SJCRH30 (cell line): ENCODE results near the gene STARD5. TPM values are rescaled to one million over a fixed set of nuclear protein-coding genes. Genes with fewer than 3 reads are reported as not detected.

ENCODE experiments used
- DNase-seq, 2 experiments: peaks; one replicate each; pipeline ENCODE4 v3.0.0-alpha.2; 2015 to 2020
- H3K27ac ChIP-seq: fragments of 250-450 bp; sonication (Bioruptor Pico); 2 replicates; pipeline ENCODE4 v1.5.1; 2020; ENCODE audit warnings: mild to moderate bottlenecking, moderate library complexity
- H3K27me3 ChIP-seq: fragments of 250-450 bp; sonication (Bioruptor Pico); 2 replicates; pipeline ENCODE4 v1.5.1; 2020; ENCODE audit warnings: mild to moderate bottlenecking, moderate library complexity
- H3K36me3 ChIP-seq: fragments of 250-450 bp; sonication (Bioruptor Pico); 2 replicates; pipeline ENCODE4 v1.5.1; 2020; ENCODE audit warnings: mild to moderate bottlenecking, moderate library complexity
- H3K4me1 ChIP-seq: fragments of 250-450 bp; sonication (Bioruptor Pico); 2 replicates; pipeline ENCODE4 v1.5.1; 2020; ENCODE audit warnings: mild to moderate bottlenecking, moderate library complexity
- H3K4me3 ChIP-seq: fragments of 250-450 bp; sonication (Bioruptor Pico); 2 replicates; pipeline ENCODE4 v1.5.1; 2020; ENCODE audit warnings: mild to moderate bottlenecking, moderate library complexity
- H3K9me3 ChIP-seq: fragments of 250-450 bp; sonication (Bioruptor Pico); replicated peaks from 2 replicates; pipeline ENCODE4 v1.5.1; 2020; ENCODE audit warnings: mild to moderate bottlenecking, moderate library complexity
- total RNA-seq: library from RNA; depleted of rRNA; stranded (reverse); fragments of >200 nt; shearing (Covaris generic); gene quantifications from 2 replicates; pipeline ENCODE4 v1.2.3, GENCODE V29; 2014

Gene STARD5
- total RNA-seq, 1 experiment from 2014 or later, result 3.8 TPM

DNA sequence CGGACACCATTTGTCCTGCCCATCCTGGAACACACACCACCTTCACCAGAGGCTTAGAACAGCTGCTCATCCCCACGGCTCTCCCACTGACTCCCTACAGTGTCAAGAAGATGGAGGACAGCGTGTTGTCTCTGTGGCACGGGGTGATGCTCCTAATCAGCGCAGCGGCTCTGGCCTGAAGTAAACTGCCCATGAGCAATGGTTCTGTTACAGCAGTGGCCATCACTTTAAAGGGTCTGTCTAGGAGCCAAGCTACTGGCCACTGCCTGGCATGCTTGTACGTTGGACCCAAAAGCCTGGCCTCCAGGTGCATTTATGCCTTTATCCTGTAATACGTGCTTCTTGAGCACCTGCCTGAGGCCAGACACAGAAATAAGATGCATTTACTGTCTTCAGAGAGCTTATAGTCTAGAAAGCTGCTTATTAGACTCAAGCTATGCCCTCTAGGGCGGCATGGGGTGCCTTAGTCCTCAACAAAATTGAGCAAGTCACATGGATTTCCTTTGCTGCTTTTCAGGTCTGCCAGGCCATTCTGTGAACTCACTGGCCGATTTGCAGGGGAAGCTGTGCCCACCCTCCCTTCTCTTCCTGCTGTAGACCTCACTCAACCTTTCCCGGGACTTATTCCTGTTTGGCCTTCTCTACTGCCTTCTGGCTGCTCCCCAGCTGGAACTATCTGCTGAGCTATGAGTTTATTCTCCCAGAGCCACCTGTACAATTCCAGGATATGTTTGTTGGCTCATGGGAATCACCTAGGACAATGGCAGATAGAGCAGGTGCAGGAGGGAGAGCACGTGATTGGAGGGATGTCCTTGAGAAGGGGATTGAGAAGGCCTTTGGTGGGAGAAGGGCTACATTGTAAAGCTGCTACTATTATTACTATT, 51.9 kb downstream of the STARD5 start:
- no peak overlapping the region for H3K27ac ChIP-seq
- H3K27me3 ChIP-seq, result no peaks in the 10 kb centered on the region
- H3K36me3 ChIP-seq, result no peaks in the 10 kb centered on the region
- no peak for DNase-seq
- H3K4me1 ChIP-seq, result no peaks in the 10 kb centered on the region; the same call in 1 of the 2 replicates
- H3K4me3 ChIP-seq, result no peak overlapping the region
- no peaks in the 10 kb centered on the region for H3K9me3 ChIP-seq

DNA sequence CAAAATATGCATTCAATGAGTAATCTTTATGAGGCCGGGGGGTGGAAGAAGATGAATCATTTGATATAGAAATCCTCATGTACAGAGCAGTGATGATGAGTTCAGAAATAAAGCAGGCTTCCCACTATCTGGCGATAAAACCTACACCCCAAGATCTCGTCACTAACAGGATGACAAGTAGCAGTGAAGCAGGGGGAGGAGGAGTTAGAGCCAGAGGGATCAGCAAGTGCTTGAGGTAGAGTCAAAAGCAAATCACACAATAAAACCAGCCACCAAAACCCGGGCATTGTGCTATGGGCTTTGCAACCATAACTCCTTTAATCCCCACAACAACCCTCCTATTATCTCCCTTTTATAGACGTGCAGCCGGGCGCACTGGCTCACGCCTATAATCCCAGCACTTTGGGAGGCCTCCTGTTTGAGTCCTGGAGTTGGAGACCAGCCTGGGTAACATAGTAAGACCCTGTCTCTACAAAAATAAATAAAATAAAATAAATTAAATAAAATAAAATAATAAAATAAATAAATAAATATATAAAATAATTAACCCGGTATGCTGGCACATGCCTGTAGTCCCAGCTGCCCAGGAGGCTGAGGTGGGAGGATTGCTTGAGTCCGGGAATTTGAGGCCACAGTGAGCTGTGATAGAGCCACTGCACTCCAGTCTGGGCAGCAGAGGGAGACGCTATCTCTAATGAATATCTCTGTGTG, 53.0 kb downstream of the STARD5 start:
- Histone ChIP-seq H3K27ac (no peak overlapping the region), H3K27me3 (no peaks in the 10 kb centered on the region), H3K4me3 (no peak overlapping the region), H3K9me3 (no peaks in the 10 kb centered on the region), H3K36me3 (no peaks in the 10 kb centered on the region), H3K4me1 (peaks cover 4% of the 10 kb centered on the region; the same call in 1 of the 2 replicates)
- peak; percentile 18 to 50 for DNase-seq

DNA sequence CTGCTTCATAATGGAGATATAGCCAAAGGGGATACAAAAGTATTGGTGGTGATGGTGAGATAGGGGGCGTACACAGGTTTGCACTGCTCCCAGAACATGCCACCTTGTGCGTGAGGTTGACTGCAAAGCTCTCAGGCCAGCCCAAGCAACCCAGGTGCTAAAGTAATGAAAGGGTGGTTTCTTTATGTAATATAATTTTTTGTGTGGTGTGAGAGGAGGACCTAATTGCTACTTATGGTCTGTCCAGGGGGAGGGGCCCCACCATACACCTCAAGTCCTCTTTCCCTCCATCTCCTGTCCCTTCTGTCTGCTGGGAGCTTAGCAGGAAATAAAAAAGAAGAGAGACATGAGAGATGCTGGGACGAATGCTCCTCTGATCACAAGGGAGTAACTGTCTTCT, 53.8 kb downstream of the STARD5 start:
- H3K9me3 ChIP-seq, result no peaks in the 10 kb centered on the region
- DNase-seq, result no peak
- no peak overlapping the region for H3K27ac ChIP-seq
- no peak overlapping the region for H3K4me3 ChIP-seq
- H3K27me3 ChIP-seq, result no peaks in the 10 kb centered on the region
- H3K4me1 ChIP-seq, result peaks cover 6% of the 10 kb centered on the region
- H3K36me3 ChIP-seq, result no peaks in the 10 kb centered on the region

GRCh38 chr15:81268881-81269601, 54.9 kb downstream of the STARD5 start:
- Histone ChIP-seq H3K27me3 (no peaks in the 10 kb centered on the region), H3K36me3 (no peaks in the 10 kb centered on the region), H3K9me3 (no peaks in the 10 kb centered on the region), H3K4me3 (no peak overlapping the region), H3K27ac (no peak overlapping the region), H3K4me1 (peaks cover 18% of the 10 kb centered on the region)
- no peak for DNase-seq

DNA sequence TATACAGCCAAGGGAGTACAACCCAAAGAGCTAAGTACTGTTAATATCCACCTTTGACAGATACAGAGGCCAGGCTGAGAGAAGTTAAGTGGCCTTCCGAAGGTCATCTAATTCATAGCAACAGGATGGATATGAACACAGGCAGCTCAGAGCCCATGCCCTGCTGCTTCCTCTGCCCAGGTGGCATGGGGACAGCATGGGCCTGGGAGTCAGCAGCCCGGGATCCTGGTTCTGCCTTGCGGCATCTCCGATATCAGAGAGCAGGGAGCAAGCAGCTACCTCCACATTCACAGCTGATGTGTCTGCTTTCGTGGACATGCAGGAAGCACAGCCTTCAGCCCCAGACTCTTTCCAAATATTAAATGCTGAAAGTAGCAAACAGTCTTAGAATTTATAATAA, 55.6 kb downstream of the STARD5 start:
- Histone ChIP-seq H3K4me3 (no peak overlapping the region), H3K27ac (no peak overlapping the region)

GRCh38 chr15:81265944-81266775, 57.8 kb downstream of the STARD5 start:
- Histone ChIP-seq H3K4me3 (peak overlapping the region; percentile 43), H3K27me3 (no peaks in the 10 kb centered on the region), H3K27ac (peak overlapping the region; percentile 1; the same call in 1 of the 2 replicates), H3K9me3 (no peaks in the 10 kb centered on the region), H3K4me1 (peaks cover 24% of the 10 kb centered on the region), H3K36me3 (no peaks in the 10 kb centered on the region)
- peak; percentile 83 to 92 for DNase-seq

More for the DNA sequence above, 55.6 kb downstream of the STARD5 start:
- H3K27me3 ChIP-seq, result no peaks in the 10 kb centered on the region
- no peak for DNase-seq
- H3K9me3 ChIP-seq, result no peaks in the 10 kb centered on the region
- H3K36me3 ChIP-seq, result no peaks in the 10 kb centered on the region
- peaks cover 24% of the 10 kb centered on the region for H3K4me1 ChIP-seq

DNA sequence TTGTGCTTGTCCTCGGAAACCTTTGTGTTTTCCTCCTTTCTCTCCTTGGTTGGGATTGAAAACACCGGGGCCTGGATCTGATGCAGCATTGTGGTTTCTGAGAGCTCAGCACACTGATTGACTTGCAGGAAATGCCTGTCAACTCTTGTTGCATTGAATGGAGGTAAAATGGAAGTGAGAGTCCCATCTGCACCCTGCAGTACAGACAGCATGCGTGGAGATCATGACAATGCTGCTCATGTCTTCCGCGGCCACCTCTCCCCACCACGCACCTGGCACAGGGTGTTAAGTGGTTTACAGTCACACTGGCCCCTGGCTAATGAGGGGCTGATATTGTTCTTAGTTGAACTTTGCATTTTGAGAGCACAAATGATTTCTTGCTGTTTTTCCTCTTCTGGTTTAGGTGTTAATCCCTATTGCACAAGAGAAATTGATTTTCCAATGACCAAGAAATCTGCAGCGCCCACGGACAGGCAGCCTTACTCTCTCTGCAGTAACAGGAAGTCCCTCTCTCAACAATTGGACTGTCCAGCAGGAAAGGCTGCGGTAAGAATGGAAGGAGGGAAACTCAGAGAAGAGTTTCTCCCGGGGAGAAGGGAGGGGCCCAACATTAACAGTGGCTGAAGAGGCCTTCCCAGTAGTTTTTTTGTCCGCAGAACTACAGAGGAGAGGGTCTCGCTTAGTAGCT, 58.5 kb downstream of the STARD5 start:
- Histone ChIP-seq H3K4me3 (peak overlapping the region; percentile 43), H3K27ac (peak overlapping the region; percentile 1; the same call in 1 of the 2 replicates), H3K4me1 (peaks cover 24% of the 10 kb centered on the region), H3K9me3 (no peaks in the 10 kb centered on the region), H3K27me3 (no peaks in the 10 kb centered on the region), H3K36me3 (no peaks in the 10 kb centered on the region)
- DNase-seq, result peak in 1 of 2 experiments; percentile 18

GRCh38 chr15:81264072-81264857, 59.7 kb downstream of the STARD5 start:
- peaks cover 24% of the 10 kb centered on the region for H3K4me1 ChIP-seq
- H3K36me3 ChIP-seq, result no peaks in the 10 kb centered on the region
- peak; percentile 65 to 77 for DNase-seq
- H3K27ac ChIP-seq, result no peak overlapping the region
- no peak overlapping the region for H3K4me3 ChIP-seq
- H3K9me3 ChIP-seq, result no peaks in the 10 kb centered on the region
- H3K27me3 ChIP-seq, result no peaks in the 10 kb centered on the region

DNA sequence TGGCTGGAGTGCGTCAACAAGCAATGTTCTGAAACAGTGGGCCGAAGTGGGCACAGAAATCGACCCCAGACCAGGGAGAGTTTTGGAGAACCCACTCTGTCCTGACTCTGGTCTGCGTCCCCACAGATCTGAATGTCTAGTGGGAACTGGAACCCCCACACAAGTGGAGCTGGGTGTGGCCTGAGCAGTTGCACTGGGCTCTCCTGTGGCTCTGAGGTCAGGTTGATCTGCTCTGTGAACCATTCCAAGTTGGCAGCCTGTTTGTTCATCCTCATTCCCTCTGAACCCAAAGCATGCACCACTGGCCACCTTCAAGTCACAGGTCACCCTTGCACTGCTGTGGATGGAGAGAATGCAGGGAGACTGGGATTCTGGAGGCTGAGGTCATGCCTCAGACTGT, 60.5 kb downstream of the STARD5 start:
- no peak overlapping the region for H3K4me3 ChIP-seq
- H3K27me3 ChIP-seq, result no peaks in the 10 kb centered on the region
- no peaks in the 10 kb centered on the region for H3K9me3 ChIP-seq
- no peaks in the 10 kb centered on the region for H3K36me3 ChIP-seq
- no peak overlapping the region for H3K27ac ChIP-seq
- H3K4me1 ChIP-seq, result peaks cover 24% of the 10 kb centered on the region
- DNase-seq, result no peak

DNA sequence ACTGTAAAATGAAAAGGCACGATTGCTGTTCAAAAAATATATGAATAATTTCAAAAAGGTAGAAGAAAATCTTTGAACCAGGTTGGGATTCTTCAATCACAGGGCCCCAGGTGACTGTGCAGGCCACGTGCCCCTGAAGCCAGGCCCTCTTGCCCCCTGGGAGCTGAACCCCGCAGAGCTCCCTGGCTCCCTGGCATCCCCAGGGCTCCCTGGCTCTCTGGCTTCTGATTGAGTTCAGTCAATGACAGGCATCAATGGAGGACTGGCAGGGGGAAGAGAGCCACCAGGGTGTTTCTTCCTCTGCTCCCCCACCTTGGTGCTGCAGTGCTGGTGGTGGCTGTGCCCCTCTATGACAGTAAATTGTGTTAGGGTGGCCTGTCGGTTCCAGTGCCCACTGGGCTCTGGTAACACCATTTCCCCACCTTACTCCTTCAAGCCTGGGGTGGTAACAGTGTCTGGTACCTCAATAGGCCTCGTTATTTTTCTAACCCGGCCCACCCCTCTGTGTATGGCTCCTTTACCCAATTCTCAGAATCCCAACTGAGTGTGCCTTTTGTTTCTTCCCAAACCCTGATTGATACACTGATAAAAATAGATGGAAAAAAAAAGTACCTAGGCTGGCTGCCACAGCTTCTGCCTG, 62.6 kb downstream of the STARD5 start:
- no peaks in the 10 kb centered on the region for H3K36me3 ChIP-seq
- H3K4me3 ChIP-seq, result no peak overlapping the region
- DNase-seq, result no peak
- H3K4me1 ChIP-seq, result peaks cover 24% of the 10 kb centered on the region
- no peaks in the 10 kb centered on the region for H3K9me3 ChIP-seq
- no peaks in the 10 kb centered on the region for H3K27me3 ChIP-seq
- no peak overlapping the region for H3K27ac ChIP-seq

GRCh38 chr15:81259760-81260298, 64.1 kb downstream of the STARD5 start:
- no peak for DNase-seq
- H3K9me3 ChIP-seq, result no peaks in the 10 kb centered on the region
- no peaks in the 10 kb centered on the region for H3K27me3 ChIP-seq
- H3K4me3 ChIP-seq, result no peak overlapping the region
- H3K4me1 ChIP-seq, result peaks cover 14% of the 10 kb centered on the region
- H3K36me3 ChIP-seq, result no peaks in the 10 kb centered on the region
- H3K27ac ChIP-seq, result no peak overlapping the region
